Mesothelial cell of epicardium (in vitro differentiated cells): ENCODE measurements around the gene HECTD4. TPM values are rescaled to one million over a fixed set of nuclear protein-coding genes. Genes with fewer than 3 reads are reported as not detected.
A peak's percentile ranks its signal among the peaks of the same experiment; 100 is the strongest.
"Not testable (repeated sequence)": the region's sequence is repeated elsewhere in the genome, so short reads cannot be mapped to it uniquely, and the experiment has no call there.

ENCODE experiments used
- DNase-seq, 2 experiments: peaks; one replicate each; pipeline ENCODE4 v3.0.0; 2021; ENCODE audit warnings: low spot score in 2 of 2; ENCODE audit not compliant: unreplicated experiment in 2 of 2
- H3K27ac Mint-ChIP-seq: 2 replicates; pipeline ENCODE4 v1.8.0; 2021; ENCODE audit warnings: mixed read lengths
- H3K27me3 Mint-ChIP-seq: 2 replicates; pipeline ENCODE4 v1.8.0; 2021; ENCODE audit warnings: low read depth, mixed read lengths
- H3K36me3 Mint-ChIP-seq: 2 replicates; pipeline ENCODE4 v1.8.0; 2021; ENCODE audit warnings: mixed read lengths
- H3K4me1 Mint-ChIP-seq: 2 replicates; pipeline ENCODE4 v1.8.0; 2021; ENCODE audit warnings: mixed read lengths
- H3K4me3 Mint-ChIP-seq: 2 replicates; pipeline ENCODE4 v1.8.0; 2021; ENCODE audit warnings: mild to moderate bottlenecking, moderate library complexity, mixed read lengths
- H3K9me3 Mint-ChIP-seq: 2 replicates; pipeline ENCODE4 v1.8.0; 2021; ENCODE audit warnings: mixed read lengths
- CTCF ChIP-seq: fragments of 200-600 bp; sonication (generic); IDR thresholded peaks from one replicate; pipeline ENCODE4 v1.5.0; 2021; ENCODE audit warnings: antibody characterized with exemption; ENCODE audit not compliant: unreplicated experiment
- total RNA-seq: library from RNA; stranded (reverse); gene quantifications from 3 replicates; pipeline ENCODE4 v1.2.1, GENCODE V29; 2021

Gene HECTD4
- total RNA-seq, 1 donor from 2014 or later: 89.8 TPM

GRCh38 chr12:112409906-112410244 lies 27.6 kb upstream of the HECTD4 start:
- H3K27ac Mint-ChIP-seq: peak overlapping the region; percentile 100
- DNase-seq: no peak
- no peak for TF ChIP-seq CTCF

GRCh38 chr12:112409064-112409905 lies 27.1 kb upstream of the HECTD4 start, which contains the start of gene RPL6:
RPL6 (minus strand) TSS chr12:112409605; CDS start chr12:112408656, 949 bp downstream.
- peak within 1 kb of the TSS; percentile 100 for H3K27ac Mint-ChIP-seq
- H3K36me3 Mint-ChIP-seq: peaks cover 23% of the 10 kb centered on the region
- DNase-seq: peak; percentile 36 to 66
- H3K4me3 Mint-ChIP-seq: peak within 1 kb of the TSS; percentile 100
- H3K4me1 Mint-ChIP-seq: peaks cover 22% of the 10 kb centered on the region
- no peak for TF ChIP-seq CTCF
- no peaks in the 10 kb centered on the region for H3K9me3 Mint-ChIP-seq
- no peaks in the 10 kb centered on the region for H3K27me3 Mint-ChIP-seq

More at GRCh38 chr12:112409906-112410244, 27.6 kb upstream of the HECTD4 start:
- H3K9me3 Mint-ChIP-seq: no peaks in the 10 kb centered on the region
- peaks cover 23% of the 10 kb centered on the region for H3K36me3 Mint-ChIP-seq
- peaks cover under 1% of the 10 kb centered on the region for H3K27me3 Mint-ChIP-seq
- H3K4me1 Mint-ChIP-seq: peaks cover 22% of the 10 kb centered on the region
- peak overlapping the region; percentile 100 for H3K4me3 Mint-ChIP-seq

GRCh38 chr12:112408621-112409020 lies 26.4 kb upstream of the HECTD4 start:
- Mint-ChIP-seq H3K27ac (peak overlapping the region; percentile 100), H3K27me3 (no peaks in the 10 kb centered on the region), H3K9me3 (no peaks in the 10 kb centered on the region), H3K4me1 (peaks cover 22% of the 10 kb centered on the region), H3K4me3 (peak overlapping the region; percentile 100), H3K36me3 (peaks cover 23% of the 10 kb centered on the region)
- no peak for TF ChIP-seq CTCF
- no peak for DNase-seq

- not testable (repeated sequence) for DNase-seq, H3K27me3 Mint-ChIP-seq, H3K9me3 Mint-ChIP-seq
- peaks cover 22% of the 10 kb centered on the region for H3K4me1 Mint-ChIP-seq
- peak overlapping the region; percentile 100 for H3K4me3 Mint-ChIP-seq
- H3K27ac Mint-ChIP-seq: peak overlapping the region; percentile 100
- H3K36me3 Mint-ChIP-seq: peaks cover 25% of the 10 kb centered on the region
These were observed 25.5 kb upstream of the HECTD4 start for GRCh38 chr12:112407683-112408082.

GRCh38 chr12:112406519-112407488 lies 24.6 kb upstream of the HECTD4 start:
- H3K9me3 Mint-ChIP-seq: no peaks in the 10 kb centered on the region
- TF ChIP-seq CTCF: no peak
- H3K36me3 Mint-ChIP-seq: peaks cover 25% of the 10 kb centered on the region
- no peaks in the 10 kb centered on the region for H3K27me3 Mint-ChIP-seq
- H3K4me1 Mint-ChIP-seq: peaks cover 22% of the 10 kb centered on the region
- DNase-seq: no peak
- H3K4me3 Mint-ChIP-seq: peak overlapping the region; percentile 100
- H3K27ac Mint-ChIP-seq: peak overlapping the region; percentile 13
